Trophoblast cell (in vitro differentiated cells and primary cell): Measurements from ENCODE around the gene CYB561D1.

ENCODE experiments used
- DNase-seq, 2 donors: peaks; one replicate each; pipeline ENCODE4 v3.0.0-alpha.2; 2016
- H2AFZ ChIP-seq: 2 replicates; pipeline ENCODE4 v1.6.1; 2013; ENCODE audit warnings: low read length, moderate library complexity, mild to moderate bottlenecking; ENCODE audit not compliant: insufficient read depth, poor library complexity
- H2AK5ac ChIP-seq: 2 replicates; pipeline ENCODE4 v1.6.1; 2013; ENCODE audit warnings: mild to moderate bottlenecking, low read length
- H2BK120ac ChIP-seq: 2 replicates; pipeline ENCODE4 v1.6.1; 2013; ENCODE audit warnings: low read length, mild to moderate bottlenecking, moderate library complexity; ENCODE audit not compliant: insufficient read depth, poor library complexity
- H2BK12ac ChIP-seq: 2 replicates; pipeline ENCODE4 v1.6.1; 2013; ENCODE audit warnings: mild to moderate bottlenecking, low read length, moderate library complexity
- H2BK5ac ChIP-seq: 2 replicates; pipeline ENCODE4 v1.6.1; 2013; ENCODE audit warnings: low read length, low read depth, moderate library complexity, mild to moderate bottlenecking; ENCODE audit not compliant: poor library complexity
- H3K14ac ChIP-seq: 2 replicates; pipeline ENCODE4 v1.6.1; 2013; ENCODE audit warnings: mild to moderate bottlenecking, low read length
- H3K18ac ChIP-seq: 2 replicates; pipeline ENCODE4 v1.6.1; 2013; ENCODE audit warnings: mild to moderate bottlenecking, low read length
- H3K23ac ChIP-seq: 2 replicates; pipeline ENCODE4 v1.6.1; 2013; ENCODE audit warnings: low read length
- H3K27ac ChIP-seq: 2 replicates; pipeline ENCODE4 v1.5.1; 2013; ENCODE audit warnings: low read depth, mild to moderate bottlenecking, inconsistent platforms, low read length, moderate library complexity
- H3K27me3 ChIP-seq: 2 replicates; pipeline ENCODE4 v1.6.1; 2013; ENCODE audit warnings: inconsistent platforms, mild to moderate bottlenecking, low read length, moderate library complexity; ENCODE audit not compliant: insufficient read depth
- H3K36me3 ChIP-seq, 2 experiments: 1 replicate in 1 of 2; 2 replicates in 1 of 2; pipeline ENCODE4 v1.6.1; 2013; ENCODE audit warnings: low read length in 2 of 2, mild to moderate bottlenecking in 2 of 2, moderate library complexity in 1 of 2; ENCODE audit not compliant: insufficient read depth in 2 of 2, control insufficient read depth in 1 of 2
- H3K4ac ChIP-seq: 2 replicates; pipeline ENCODE4 v1.6.1; 2013; ENCODE audit warnings: low read depth, mild to moderate bottlenecking, low read length, moderate library complexity
- H3K4me1 ChIP-seq, 2 experiments: 1 replicate in 1 of 2; 2 replicates in 1 of 2; pipeline ENCODE4 v1.6.1; 2013; ENCODE audit warnings: low read length in 2 of 2, mild to moderate bottlenecking in 2 of 2, moderate library complexity in 1 of 2; ENCODE audit not compliant: insufficient read depth in 2 of 2, control insufficient read depth in 1 of 2
- H3K4me2 ChIP-seq: 2 replicates; pipeline ENCODE4 v1.6.1; 2013; ENCODE audit warnings: inconsistent platforms, mild to moderate bottlenecking, low read length, moderate library complexity
- H3K4me3 ChIP-seq: 2 replicates; pipeline ENCODE4 v1.5.1; 2013; ENCODE audit warnings: mild to moderate bottlenecking, low read depth, low read length, inconsistent platforms
- H3K79me1 ChIP-seq: one replicate; pipeline ENCODE4 v1.6.1; 2013; ENCODE audit warnings: low read length
- H3K79me2 ChIP-seq: 2 replicates; pipeline ENCODE4 v1.6.1; 2013; ENCODE audit warnings: low read length, mild to moderate bottlenecking; ENCODE audit not compliant: control insufficient read depth, insufficient read depth, poor library complexity
- H3K9ac ChIP-seq: 2 replicates; pipeline ENCODE4 v1.6.1; 2013; ENCODE audit warnings: mild to moderate bottlenecking, low read length
- H3K9me3 ChIP-seq: 2 replicates; pipeline ENCODE4 v1.6.1; 2013; ENCODE audit warnings: low read depth, mild to moderate bottlenecking, control low read depth, inconsistent platforms, low read length; ENCODE audit not compliant: insufficient read depth
- H4K12ac ChIP-seq: 2 replicates; pipeline ENCODE4 v1.6.1; 2013; ENCODE audit warnings: low read depth, mild to moderate bottlenecking, low read length, moderate library complexity
- H4K8ac ChIP-seq: 2 replicates; pipeline ENCODE4 v1.6.1; 2013; ENCODE audit warnings: low read depth, mild to moderate bottlenecking, low read length, moderate library complexity
- H4K91ac ChIP-seq: one replicate; pipeline ENCODE4 v1.6.1; 2013; ENCODE audit warnings: low read depth, mild to moderate bottlenecking, low read length, moderate library complexity
- WGBS: extraction: QIAGEN DNeasy Blood & Tissue Kit; methylation state at CpG from one replicate; pipeline ENCODE4 v1.1.7; 2013; ENCODE audit warnings: missing lambda C conversion rate; ENCODE audit not compliant: insufficient read length, insufficient coverage; ENCODE audit errors: extremely low coverage; 5-methylcytosine and 5-hydroxymethylcytosine counted together

CYB561D1 gene

GRCh38 chr1:109504974-109505373 is 11.1 kb downstream of the CYB561D1 start:
- Histone ChIP-seq H3K9me3 (peaks cover 7% of the 10 kb centered on the region), H3K27me3 (peaks cover 12% of the 10 kb centered on the region), H3K4me2 (no peak overlapping the region), H3K14ac (no peak overlapping the region), H3K36me3 (no peaks in the 10 kb centered on the region), H3K27ac (no peak overlapping the region), H3K4me1 (peaks cover 13 to 22% of the 10 kb centered on the region in 2 experiments), H3K4me3 (no peak overlapping the region), H3K9ac (no peak overlapping the region), H4K91ac (no peak overlapping the region), H2BK5ac (no peak overlapping the region), H3K4ac (no peak overlapping the region), H2BK120ac (no peak overlapping the region), H3K79me2 (peaks cover 2% of the 10 kb centered on the region), H2AFZ (no peak overlapping the region), H4K8ac (no peak overlapping the region), H4K12ac (no peak overlapping the region), H2BK12ac (no peak overlapping the region), H2AK5ac (no peak overlapping the region), H3K79me1 (peaks cover 2% of the 10 kb centered on the region), H3K23ac (no peak overlapping the region), H3K18ac (no peak overlapping the region)
- WGBS: no CpG with 5 or more reads among the region's 1 CpG
- DNase-seq: no peak

- H4K8ac ChIP-seq: no peak overlapping the region
- no peaks in the 10 kb centered on the region for H3K79me1 ChIP-seq
- no peak overlapping the region for H2BK5ac ChIP-seq
- peaks cover 7% of the 10 kb centered on the region for H3K9me3 ChIP-seq
- H4K91ac ChIP-seq: no peak overlapping the region
- no peaks in the 10 kb centered on the region for H3K36me3 ChIP-seq
- no peak overlapping the region for H3K14ac ChIP-seq
- peaks cover 2% of the 10 kb centered on the region for H3K79me2 ChIP-seq
- no peak overlapping the region for H3K9ac ChIP-seq
- no peak overlapping the region for H2AFZ ChIP-seq
- no peak overlapping the region for H2BK12ac ChIP-seq
- H3K27me3 ChIP-seq: peaks cover 14% of the 10 kb centered on the region
- H3K4ac ChIP-seq: no peak overlapping the region
- H2BK120ac ChIP-seq: no peak overlapping the region
- H3K23ac ChIP-seq: peak overlapping the region; percentile 28
- H2AK5ac ChIP-seq: no peak overlapping the region
- no peak overlapping the region for H4K12ac ChIP-seq
- H3K4me3 ChIP-seq: no peak overlapping the region
- DNase-seq: no peak
- H3K18ac ChIP-seq: no peak overlapping the region
- no CpG with 5 or more reads among the region's 25 CpGs for WGBS
- no peak overlapping the region for H3K4me2 ChIP-seq
- peaks cover 5 to 6% of the 10 kb centered on the region in 2 experiments for H3K4me1 ChIP-seq
- H3K27ac ChIP-seq: no peak overlapping the region
These were observed 14.3 kb downstream of the CYB561D1 start for GRCh38 chr1:109508001-109508872.

- peaks cover 7% of the 10 kb centered on the region for H3K9me3 ChIP-seq
These were observed 14.9 kb downstream of the CYB561D1 start for GRCh38 chr1:109508873-109509175.

GRCh38 chr1:109509176-109510134 is 15.6 kb downstream of the CYB561D1 start, which contains the start of gene AMIGO1:
Gene AMIGO1 (minus strand): TSS chr1:109509727. CDS start chr1:109508912, 815 bp downstream.
- H2AK5ac ChIP-seq: no peak within 1 kb of the TSS
- no peak within 1 kb of the TSS for H2BK12ac ChIP-seq
- no peak within 1 kb of the TSS for H3K14ac ChIP-seq
- peak; percentile 17 to 53 for DNase-seq
- peak within 1 kb of the TSS; percentile 71 for H3K9ac ChIP-seq
- no peak within 1 kb of the TSS for H3K23ac ChIP-seq
- H2AFZ ChIP-seq: peak within 1 kb of the TSS; percentile 32
- H3K4me1 ChIP-seq: peaks cover 5 to 6% of the 10 kb centered on the region in 2 experiments
- no peak within 1 kb of the TSS for H2BK5ac ChIP-seq
- no peak within 1 kb of the TSS for H3K27ac ChIP-seq
- H3K4ac ChIP-seq: no peak within 1 kb of the TSS
- peak within 1 kb of the TSS; percentile 99 for H3K4me2 ChIP-seq
- peaks cover 2% of the 10 kb centered on the region for H3K79me2 ChIP-seq
- H2BK120ac ChIP-seq: no peak within 1 kb of the TSS
- H3K36me3 ChIP-seq: no peaks in the 10 kb centered on the region
- peaks cover 7% of the 10 kb centered on the region for H3K9me3 ChIP-seq
- no peak within 1 kb of the TSS for H4K91ac ChIP-seq
- H3K27me3 ChIP-seq: peaks cover 14% of the 10 kb centered on the region
- H3K18ac ChIP-seq: no peak within 1 kb of the TSS
- no peaks in the 10 kb centered on the region for H3K79me1 ChIP-seq
- no peak within 1 kb of the TSS for H4K8ac ChIP-seq
- WGBS: no CpG with 5 or more reads among the region's 100 CpGs
- H3K4me3 ChIP-seq: peak within 1 kb of the TSS; percentile 82
- H4K12ac ChIP-seq: no peak within 1 kb of the TSS

More at GRCh38 chr1:109508873-109509175, 14.9 kb downstream of the CYB561D1 start:
- DNase-seq: no peak
- H4K8ac ChIP-seq: no peak overlapping the region
- no peak overlapping the region for H4K12ac ChIP-seq
- peaks cover 14% of the 10 kb centered on the region for H3K27me3 ChIP-seq
- no peak overlapping the region for H3K27ac ChIP-seq
- H2BK5ac ChIP-seq: no peak overlapping the region
- H3K23ac ChIP-seq: no peak overlapping the region
- H2AK5ac ChIP-seq: no peak overlapping the region
- H3K4me3 ChIP-seq: no peak overlapping the region
- WGBS: no CpG with 5 or more reads among the region's 7 CpGs
- no peaks in the 10 kb centered on the region for H3K36me3 ChIP-seq
- H3K79me2 ChIP-seq: peaks cover 2% of the 10 kb centered on the region
- no peak overlapping the region for H3K4ac ChIP-seq
- peak overlapping the region; percentile 99 for H3K4me2 ChIP-seq
- no peak overlapping the region for H2BK12ac ChIP-seq
- no peak overlapping the region for H2BK120ac ChIP-seq
- H3K9ac ChIP-seq: no peak overlapping the region
- H3K14ac ChIP-seq: no peak overlapping the region
- no peak overlapping the region for H2AFZ ChIP-seq
- H4K91ac ChIP-seq: no peak overlapping the region
- H3K79me1 ChIP-seq: no peaks in the 10 kb centered on the region
- peaks cover 5 to 6% of the 10 kb centered on the region in 2 experiments for H3K4me1 ChIP-seq
- H3K18ac ChIP-seq: no peak overlapping the region
